GM12878 (cell line): ENCODE data around the gene VTI1A. TPM values are rescaled to one million over a fixed set of nuclear protein-coding genes. Genes with fewer than 3 reads are reported as not detected.

Source experiments
- ATAC-seq: fragments of 200-7000 bp; cut with Tn5 transposase; 3 replicates; pipeline ENCODE4 v1.9.1; 2020; ENCODE audit warnings: mild to moderate bottlenecking, moderate library complexity
- BruUV-seq: library from RNA; stranded (reverse); fragments of 400-500 nt; replicated peaks from 2 replicates; lab custom pipeline; 2021; lab: Mats Ljungman, UMichigan
- CTCF ChIA-PET: fragments of 300-600 bp; sonication (Branson Sonifier 250); formaldehyde crosslinking; extraction: SDS; loops from one replicate; lab custom pipeline; 2021; ENCODE audit warnings: inconsistent platforms; lab: Yijun Ruan, JAX
- POLR2A ChIA-PET: fragments of 350-600 bp; formaldehyde crosslinking; extraction: SDS; loops from one replicate; lab custom pipeline; 2021; ENCODE audit warnings: inconsistent platforms; lab: Charles Lee
- RAD21 ChIA-PET: fragments of 300-600 bp; sonication (Branson Sonifier 250); formaldehyde crosslinking; loops from one replicate; lab custom pipeline; 2023; ENCODE audit warnings: antibody characterized with exemption; ENCODE audit not compliant: unreplicated experiment; lab: Charles Lee
- SMC1A ChIA-PET: fragments of 300-600 bp; sonication (Branson Sonifier 250); formaldehyde crosslinking; loops from one replicate; lab custom pipeline; 2023; ENCODE audit not compliant: unreplicated experiment, uncharacterized antibody; lab: Charles Lee
- DNase-seq: peaks from one replicate; pipeline ENCODE4 v3.0.0-alpha.2; 2011; ENCODE audit warnings: low read depth, low spot score
- FAIRE-seq: peaks from 3 replicates; lab custom pipeline; 2011; peaks lifted over from hg19 to GRCh38; lab: Jason Lieb, UNC
- H2AFZ ChIP-seq: 2 replicates; pipeline ENCODE4 v1.6.0; 2011; ENCODE audit warnings: low read depth, low read length, control low read depth; ENCODE audit not compliant: control insufficient read depth
- H3K27ac ChIP-seq: 2 replicates; pipeline ENCODE4 v1.5.1; 2011; ENCODE audit warnings: control low read depth; ENCODE audit not compliant: control insufficient read depth, insufficient read depth
- H3K27me3 ChIP-seq, 2 experiments: replicated peaks in 1 of 2; 2 replicates each; pipeline versions ENCODE4 v1.6.0 to v1.6.1; 2011; ENCODE audit warnings: low read length in 1 of 2; ENCODE audit not compliant: control insufficient read depth in 2 of 2, insufficient read depth in 2 of 2
- H3K36me3 ChIP-seq, 2 experiments: 2 replicates each; pipeline ENCODE4 v1.5.1; 2011; ENCODE audit warnings: low read length in 1 of 2; ENCODE audit not compliant: control insufficient read depth in 2 of 2, insufficient read depth in 2 of 2
- H3K4me1 ChIP-seq: 2 replicates; pipeline ENCODE4 v1.6.1; 2011; ENCODE audit warnings: mild to moderate bottlenecking, low read length, moderate library complexity, mixed read lengths; ENCODE audit not compliant: control insufficient read depth, insufficient read depth
- H3K4me2 ChIP-seq: 2 replicates; pipeline ENCODE4 v1.6.0; 2011; ENCODE audit warnings: control low read depth; ENCODE audit not compliant: control insufficient read depth, insufficient read depth
- H3K4me3 ChIP-seq: fragments of 200-600 bp; sonication (generic); 2 replicates; pipeline ENCODE4 v1.5.1; 2016
- H3K79me2 ChIP-seq: 2 replicates; pipeline ENCODE4 v1.6.0; 2011; ENCODE audit warnings: low read length; ENCODE audit not compliant: control insufficient read depth, insufficient read depth
- H3K9ac ChIP-seq: 2 replicates; pipeline ENCODE4 v1.8.0; 2011; ENCODE audit warnings: low read length, control low read depth, mixed read lengths; ENCODE audit not compliant: control insufficient read depth, insufficient read depth
- H3K9me3 ChIP-seq: replicated peaks from 3 replicates; pipeline ENCODE4 v1.5.1; 2011; ENCODE audit warnings: mild to moderate bottlenecking, low read length; ENCODE audit not compliant: control insufficient read depth, insufficient read depth
- H4K20me1 ChIP-seq: 2 replicates; pipeline ENCODE4 v1.6.0; 2011; ENCODE audit not compliant: control insufficient read depth, insufficient read depth
- CEBPZ ChIP-seq: fragments of 150-350 bp; IDR thresholded peaks from 2 replicates; pipeline ENCODE4 v1.6.1; 2016; ENCODE audit warnings: low read depth, low read length
- E4F1 ChIP-seq: fragments of 450-650 bp; IDR thresholded peaks from 2 replicates; pipeline ENCODE4 v1.6.1; 2018; ENCODE audit warnings: borderline replicate concordance, mild to moderate bottlenecking; ENCODE audit not compliant: partially characterized antibody
- ESRRA ChIP-seq: IDR thresholded peaks from 2 replicates; pipeline ENCODE4 v1.6.1; 2012; ENCODE audit warnings: mild to moderate bottlenecking, low read length, improper control_type of control experiment
- FOS ChIP-seq: IDR thresholded peaks from 3 replicates; pipeline ENCODE4 v1.6.1; 2011; ENCODE audit warnings: borderline replicate concordance; ENCODE audit not compliant: insufficient read length; ENCODE audit errors: extremely low read depth
- HDAC6 ChIP-seq: fragments of 200-600 bp; sonication (generic); IDR thresholded peaks from one replicate; pipeline ENCODE4 v1.8.0; 2017; ENCODE audit warnings: antibody characterized with exemption; ENCODE audit not compliant: unreplicated experiment
- IKZF2 ChIP-seq, 2 experiments: fragments of 450-650 bp; IDR thresholded peaks; 2 replicates each; pipeline ENCODE4 v1.6.1; 2017; ENCODE audit warnings: mild to moderate bottlenecking in 2 of 2, moderate library complexity in 2 of 2
- JUNB ChIP-seq: IDR thresholded peaks from 2 replicates; pipeline ENCODE4 v1.6.1; 2016; ENCODE audit warnings: antibody characterized with exemption, mild to moderate bottlenecking
- PKNOX1 ChIP-seq: fragments of 450-650 bp; IDR thresholded peaks from 2 replicates; pipeline ENCODE4 v1.6.1; 2016; ENCODE audit warnings: mild to moderate bottlenecking
- PML ChIP-seq: IDR thresholded peaks from 2 replicates; pipeline ENCODE4 v1.6.1; 2012; ENCODE audit warnings: low read length, inconsistent platforms
- POLR2AphosphoS2 ChIP-seq: IDR thresholded peaks from 2 replicates; pipeline ENCODE4 v1.6.1; 2011; ENCODE audit warnings: low read depth, mild to moderate bottlenecking, low read length, improper control_type of control experiment, moderate library complexity
- RUNX3 ChIP-seq: IDR thresholded peaks from 2 replicates; pipeline ENCODE4 v1.6.1; 2012; ENCODE audit warnings: low read length, inconsistent platforms
- SMAD1 ChIP-seq: fragments of 450-650 bp; IDR thresholded peaks from 2 replicates; pipeline ENCODE4 v1.6.1; 2018; ENCODE audit warnings: mild to moderate bottlenecking, low read depth; ENCODE audit not compliant: partially characterized antibody
- SMARCA5 ChIP-seq: fragments of 450-650 bp; IDR thresholded peaks from 2 replicates; pipeline ENCODE4 v1.6.1; 2017; ENCODE audit warnings: mild to moderate bottlenecking
- SUPT20H ChIP-seq: IDR thresholded peaks from 2 replicates; pipeline ENCODE4 v1.6.1; 2011; ENCODE audit warnings: low read depth, mild to moderate bottlenecking, low read length, moderate library complexity, borderline replicate concordance; ENCODE audit not compliant: control insufficient read depth
- WGBS: methylation state at CpG from one replicate; pipeline ENCODE4 v1.1.6; 2016; ENCODE audit warnings: low lambda C conversion rate; ENCODE audit not compliant: insufficient replicate concordance, insufficient coverage; ENCODE audit errors: missing lambda C conversion rate; 5-methylcytosine and 5-hydroxymethylcytosine counted together
- in situ Hi-C: fragments of 300-500 bp; cut with MboI; formaldehyde crosslinking; loops from 9 replicates; pipeline ENCODE4 v1.14.3; 2018; ENCODE audit warnings: mixed read lengths
- intact Hi-C: fragments of 100-400 bp; cut with micrococcal nuclease; formaldehyde crosslinking; loops from one replicate; pipeline ENCODE4 v1.14.2; 2022; ENCODE audit not compliant: unreplicated experiment
- polyA plus RNA-seq, 11 experiments: library from polyadenylated mRNA; depleted of rRNA in 4 of 11; unstranded in 6 of 11; stranded (reverse) in 5 of 11; fragments of >200 nt; fragmentation: Nextera tagmentation in 4 of 11; fragmentation: Illumina TruSeq in 1 of 11; extraction: Ambion mirVana in 4 of 11; extraction: Trizol in 1 of 11; gene quantifications; 1 replicate in 1 of 11; 2 replicates in 10 of 11; pipeline versions ENCODE4 v1.2.1 to v1.2.3, GENCODE V29; 2011 to 2016; ENCODE audit warnings: inconsistent platforms in 2 of 11, missing spikeins in 2 of 11, low read depth in 1 of 11
- total RNA-seq, 4 experiments: library from RNA; depleted of rRNA in 3 of 4; stranded (reverse); fragments of >200 nt in 3 of 4; fragmentation: Illumina TruSeq in 1 of 4; extraction: Trizol in 1 of 4; gene quantifications; 2 replicates each; pipeline versions ENCODE4 v1.2.1 to v1.2.3, GENCODE V29; 2013 to 2021

The VTI1A gene
- total and polyA plus RNA-seq, 10 of the 15 experiments (the other 5 are each of a cell fraction or from before 2014, with no cell fraction given), result 12.4 to 43.2 (median 27.5) TPM

GRCh38 chr10:112753961-112754411 is 307.0 kb downstream of the VTI1A start:
- TF ChIP-seq CEBPZ, result no peak
- no peak for TF ChIP-seq ESRRA
- TF ChIP-seq E4F1, result no peak
- no peak for TF ChIP-seq PKNOX1
- TF ChIP-seq HDAC6, result no peak
- no peak for TF ChIP-seq RUNX3
- TF ChIP-seq IKZF2 (IDR thresholded peaks at IDR 0.05), result no peak
- TF ChIP-seq JUNB, result no peak
- no peak for TF ChIP-seq SMARCA5
- no peak for TF ChIP-seq POLR2AphosphoS2
- no peak for TF ChIP-seq PML
- TF ChIP-seq SMAD1, result no peak
- no peak for TF ChIP-seq SUPT20H
- TF ChIP-seq FOS, result no peak
- Histone ChIP-seq H4K20me1 (no peaks in the 10 kb centered on the region; the same call in 1 of the 2 replicates), H3K27me3 (no peaks in the 10 kb centered on the region), H3K4me3 (no peak overlapping the region), H3K36me3 (no peaks in the 10 kb centered on the region), H3K9me3 (no peaks in the 10 kb centered on the region), H3K27ac (no peak overlapping the region), H3K4me1 (no peaks in the 10 kb centered on the region), H3K79me2 (no peaks in the 10 kb centered on the region), H3K9ac (no peak overlapping the region), H2AFZ (no peak overlapping the region), H3K4me2 (no peak overlapping the region)
- intact Hi-C loops (no loop called here), in situ Hi-C loops (no loop called here)
- DNase-seq, result no peak
- no peak for ATAC-seq
- ChIA-PET POLR2A (no interaction called here), SMC1A (no interaction called here), RAD21 (no interaction called here), CTCF (no interaction called here)
- no TSS peak for BruUV-seq
- WGBS, result 96% methylated on average over 10 of the region's 10 CpGs
- FAIRE-seq, result no peak
